ENCODE data around the gene ZNF827.
A peak's percentile ranks its signal among the peaks of the same experiment; 100 is the strongest.

ZNF827 gene

GRCh38 chr4:145723336-145723735 lies 215.3 kb downstream of the ZNF827 start:
- H3K9ac ChIP-seq (ENCODE audit: low read length): no peak overlapping the region
- no peak overlapping the region for H3K4me3 ChIP-seq (ENCODE audit: low read length)
- no peak for DNase-seq (ENCODE audit: low read depth)
- H3K4me1 ChIP-seq (ENCODE audit: control insufficient read depth, insufficient read depth, low read length): peaks cover 9% of the 10 kb centered on the region
- H3K27me3 ChIP-seq (replicated peaks; ENCODE audit: control insufficient read depth, insufficient read depth, low read length): no peaks in the 10 kb centered on the region
- H3K36me3 ChIP-seq (ENCODE audit: control insufficient read depth, insufficient read depth, low read length, severe bottlenecking): no peaks in the 10 kb centered on the region
- no peaks in the 10 kb centered on the region for H3K9me3 ChIP-seq (ENCODE audit: control insufficient read depth, low read length)

DNA sequence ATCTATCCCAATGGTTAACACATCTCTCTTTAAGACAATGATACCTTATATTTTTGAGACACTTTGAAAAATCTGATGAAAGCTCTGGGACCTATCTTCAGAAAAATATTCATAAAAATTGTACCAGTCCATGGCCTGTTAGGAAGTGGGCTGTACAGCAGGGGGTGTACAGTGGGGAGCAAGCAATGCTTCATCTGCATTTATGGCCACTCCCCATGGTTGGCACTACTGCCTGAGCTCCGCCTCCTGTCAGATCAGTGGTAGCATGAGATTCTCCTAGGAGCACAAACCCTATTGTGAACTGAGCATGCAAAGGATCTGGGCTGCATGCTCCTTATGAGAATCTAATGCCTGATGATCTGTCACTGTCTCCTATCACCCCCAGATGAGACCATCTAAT lies 216.1 kb downstream of the ZNF827 start:
- Histone ChIP-seq H3K9ac (ENCODE audit: low read length) (no peak overlapping the region), H3K4me1 (ENCODE audit: control insufficient read depth, insufficient read depth, low read length) (peaks cover 9% of the 10 kb centered on the region), H3K9me3 (ENCODE audit: control insufficient read depth, low read length) (no peaks in the 10 kb centered on the region), H3K27me3 (replicated peaks; ENCODE audit: control insufficient read depth, insufficient read depth, low read length) (no peaks in the 10 kb centered on the region), H3K4me3 (ENCODE audit: low read length) (no peak overlapping the region), H3K36me3 (ENCODE audit: control insufficient read depth, insufficient read depth, low read length, severe bottlenecking) (no peaks in the 10 kb centered on the region)
- DNase-seq (ENCODE audit: low read depth): no peak

GRCh38 chr4:145720656-145721055 lies 218.0 kb downstream of the ZNF827 start:
- DNase-seq (ENCODE audit: low read depth): no peak
- H3K9ac ChIP-seq (ENCODE audit: low read length): no peak overlapping the region
- H3K9me3 ChIP-seq (ENCODE audit: control insufficient read depth, low read length): no peaks in the 10 kb centered on the region
- H3K4me3 ChIP-seq (ENCODE audit: low read length): no peak overlapping the region
- no peaks in the 10 kb centered on the region for H3K36me3 ChIP-seq (ENCODE audit: control insufficient read depth, insufficient read depth, low read length, severe bottlenecking)
- no peaks in the 10 kb centered on the region for H3K27me3 ChIP-seq (replicated peaks; ENCODE audit: control insufficient read depth, insufficient read depth, low read length)
- H3K4me1 ChIP-seq (ENCODE audit: control insufficient read depth, insufficient read depth, low read length): peaks cover 13% of the 10 kb centered on the region

- DNase-seq (ENCODE audit: low read depth): no peak
- H3K4me3 ChIP-seq (ENCODE audit: low read length): no peak overlapping the region
- no peaks in the 10 kb centered on the region for H3K27me3 ChIP-seq (replicated peaks; ENCODE audit: control insufficient read depth, insufficient read depth, low read length)
- no peak overlapping the region for H3K9ac ChIP-seq (ENCODE audit: low read length)
- peaks cover 13% of the 10 kb centered on the region for H3K4me1 ChIP-seq (ENCODE audit: control insufficient read depth, insufficient read depth, low read length)
- H3K9me3 ChIP-seq (ENCODE audit: control insufficient read depth, low read length): no peaks in the 10 kb centered on the region
- no peaks in the 10 kb centered on the region for H3K36me3 ChIP-seq (ENCODE audit: control insufficient read depth, insufficient read depth, low read length, severe bottlenecking)
Observed at GRCh38 chr4:145719752-145720624, 218.6 kb downstream of the ZNF827 start.

GRCh38 chr4:145716661-145717200 lies 221.9 kb downstream of the ZNF827 start:
- H3K36me3 ChIP-seq (ENCODE audit: control insufficient read depth, insufficient read depth, low read length, severe bottlenecking): no peaks in the 10 kb centered on the region

DNA sequence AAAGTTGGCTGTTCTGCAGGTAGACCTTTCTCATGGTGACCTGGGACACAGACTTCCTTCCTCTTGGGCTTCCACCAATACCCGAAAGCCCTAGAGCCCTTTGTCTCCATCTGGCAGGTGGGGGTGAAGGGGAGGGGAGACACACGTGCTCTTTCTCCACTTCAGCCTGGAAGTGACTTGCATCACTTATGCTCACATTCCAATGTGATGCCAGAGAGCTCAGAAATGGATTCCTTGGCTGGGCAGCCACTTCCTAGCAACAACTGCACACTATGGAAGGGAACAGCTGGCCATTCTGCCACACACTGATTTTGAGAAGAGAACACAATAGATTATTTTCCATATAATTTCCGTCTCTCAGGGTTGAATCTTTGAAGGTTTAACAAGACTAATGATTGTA lies 222.4 kb downstream of the ZNF827 start:
- H3K9me3 ChIP-seq (ENCODE audit: control insufficient read depth, low read length): peaks cover 6% of the 10 kb centered on the region

More at GRCh38 chr4:145716661-145717200, 221.9 kb downstream of the ZNF827 start:
- Histone ChIP-seq H3K4me1 (ENCODE audit: control insufficient read depth, insufficient read depth, low read length) (peaks cover 12% of the 10 kb centered on the region), H3K9ac (ENCODE audit: low read length) (no peak overlapping the region), H3K27me3 (replicated peaks; ENCODE audit: control insufficient read depth, insufficient read depth, low read length) (no peaks in the 10 kb centered on the region), H3K9me3 (ENCODE audit: control insufficient read depth, low read length) (peaks cover under 1% of the 10 kb centered on the region), H3K4me3 (ENCODE audit: low read length) (no peak overlapping the region)
- no peak for DNase-seq (ENCODE audit: low read depth)

DNA sequence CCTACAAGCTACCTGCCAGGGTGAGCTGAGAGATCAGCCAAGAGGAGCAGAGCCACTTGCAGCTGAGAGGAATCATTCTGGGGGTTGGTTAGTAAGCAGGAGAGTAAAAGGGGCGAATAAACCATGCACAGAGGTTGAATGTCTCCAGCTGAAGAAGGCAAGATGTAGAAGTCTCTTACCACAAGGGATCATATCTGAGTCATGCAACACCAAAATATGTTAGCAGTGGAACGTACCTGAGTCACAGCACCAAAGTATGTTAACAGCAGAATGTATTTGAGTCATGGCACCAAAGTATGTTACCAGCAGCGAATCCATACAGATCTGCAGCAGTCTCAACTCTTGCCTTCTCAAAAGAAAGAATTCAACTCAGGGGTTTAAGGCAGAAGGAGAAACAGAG lies 228.8 kb downstream of the ZNF827 start:
- DNase-seq (ENCODE audit: low read depth): peak; percentile 44
- Histone ChIP-seq H3K27me3 (replicated peaks; ENCODE audit: control insufficient read depth, insufficient read depth, low read length) (no peaks in the 10 kb centered on the region), H3K4me3 (ENCODE audit: low read length) (no peak overlapping the region), H3K4me1 (ENCODE audit: control insufficient read depth, insufficient read depth, low read length) (peaks cover 28% of the 10 kb centered on the region), H3K9ac (ENCODE audit: low read length) (no peak overlapping the region), H3K36me3 (ENCODE audit: control insufficient read depth, insufficient read depth, low read length, severe bottlenecking) (no peaks in the 10 kb centered on the region), H3K9me3 (ENCODE audit: control insufficient read depth, low read length) (peaks cover 8% of the 10 kb centered on the region)

More for the DNA sequence above, 222.4 kb downstream of the ZNF827 start:
- H3K27me3 ChIP-seq (replicated peaks; ENCODE audit: control insufficient read depth, insufficient read depth, low read length): no peaks in the 10 kb centered on the region
- DNase-seq (ENCODE audit: low read depth): peak; percentile 49
- H3K9ac ChIP-seq (ENCODE audit: low read length): no peak overlapping the region
- H3K36me3 ChIP-seq (ENCODE audit: control insufficient read depth, insufficient read depth, low read length, severe bottlenecking): no peaks in the 10 kb centered on the region
- H3K4me3 ChIP-seq (ENCODE audit: low read length): no peak overlapping the region
- H3K4me1 ChIP-seq (ENCODE audit: control insufficient read depth, insufficient read depth, low read length): peaks cover 7% of the 10 kb centered on the region

DNA sequence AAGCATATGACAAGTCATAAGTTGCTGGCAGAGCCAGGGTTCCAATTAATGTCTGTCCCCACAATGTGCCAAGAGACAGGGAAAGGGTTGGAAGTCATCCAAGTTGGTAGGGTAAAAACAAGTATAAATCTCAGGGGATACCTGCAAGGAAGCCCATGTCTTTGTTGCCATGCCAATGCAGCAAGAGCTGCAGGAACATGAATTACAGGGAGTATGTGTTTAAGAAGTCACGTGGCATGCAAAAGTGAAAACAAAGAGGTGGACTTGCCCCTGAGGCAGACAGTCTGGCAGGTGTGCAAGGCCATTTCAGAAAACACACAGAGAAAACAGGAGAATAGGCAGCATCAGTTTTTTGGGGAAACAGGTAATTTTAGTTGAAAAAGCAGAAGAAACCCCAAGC lies 229.3 kb downstream of the ZNF827 start:
- Histone ChIP-seq H3K36me3 (ENCODE audit: control insufficient read depth, insufficient read depth, low read length, severe bottlenecking) (no peaks in the 10 kb centered on the region), H3K4me3 (ENCODE audit: low read length) (no peak overlapping the region), H3K9ac (ENCODE audit: low read length) (no peak overlapping the region), H3K4me1 (ENCODE audit: control insufficient read depth, insufficient read depth, low read length) (peaks cover 28% of the 10 kb centered on the region), H3K9me3 (ENCODE audit: control insufficient read depth, low read length) (peaks cover 8% of the 10 kb centered on the region), H3K27me3 (replicated peaks; ENCODE audit: control insufficient read depth, insufficient read depth, low read length) (no peaks in the 10 kb centered on the region)
- DNase-seq (ENCODE audit: low read depth): no peak
